SHP77 (cell line): ENCODE results near the gene KRTAP12-4.
"Not testable (repeated sequence)": the region's sequence is repeated elsewhere in the genome, so short reads cannot be mapped to it uniquely, and the experiment has no call there.

Source experiments
- DNase-seq, 2 experiments: peaks; one replicate each; lab custom pipeline; 2025; lab: John Stamatoyannopoulos, UW

Gene KRTAP12-4

DNA sequence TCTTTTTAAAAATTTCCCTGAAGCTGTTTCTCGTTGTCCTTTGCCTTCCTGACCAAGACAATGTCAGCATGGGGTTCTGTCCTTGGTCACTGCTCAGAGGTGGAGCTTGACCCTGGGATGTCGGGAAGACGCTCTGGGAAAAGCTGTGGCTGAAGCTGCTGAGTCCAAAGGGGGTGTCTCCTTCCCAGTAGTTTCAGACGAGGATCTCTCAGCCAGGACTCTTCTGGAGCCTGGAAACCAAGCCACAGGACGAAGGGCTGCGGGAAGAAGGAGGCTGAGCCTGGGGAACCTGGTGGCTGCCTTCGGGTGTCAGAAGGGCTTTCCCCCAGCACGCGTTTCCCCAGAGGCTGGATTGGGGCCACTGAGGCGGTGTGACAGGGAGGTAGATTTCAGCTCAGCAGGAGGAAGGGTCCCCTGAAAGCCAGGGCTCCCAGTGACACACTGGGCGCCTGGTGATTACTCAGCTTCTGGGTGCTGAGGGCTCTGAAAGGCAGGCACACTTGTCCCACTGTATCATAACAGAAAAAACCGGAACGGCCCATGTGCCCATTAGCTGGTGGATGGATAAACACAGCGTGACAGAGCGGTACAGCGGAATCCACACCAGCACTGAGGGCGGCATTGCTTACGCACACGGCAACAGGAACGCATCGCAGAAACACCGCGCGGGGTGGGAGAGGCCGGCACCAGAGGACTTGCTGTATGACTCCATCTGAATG, 32.5 kb upstream of the KRTAP12-4 start:
- DNase-seq: no peak

- peak in 1 of 2 experiments; percentile 9 for DNase-seq
These were observed 31.7 kb upstream of the KRTAP12-4 start for GRCh38 chr21:44686000-44686781.

GRCh38 chr21:44685050-44685449, 30.6 kb upstream of the KRTAP12-4 start:
- DNase-seq: not testable (repeated sequence)

- DNase-seq: no peak
These were observed 30.0 kb upstream of the KRTAP12-4 start for GRCh38 chr21:44684483-44684882.

- no peak for DNase-seq
These were observed 29.6 kb upstream of the KRTAP12-4 start for GRCh38 chr21:44684077-44684476.

GRCh38 chr21:44682580-44683151, 28.2 kb upstream of the KRTAP12-4 start:
- no peak for DNase-seq

DNA sequence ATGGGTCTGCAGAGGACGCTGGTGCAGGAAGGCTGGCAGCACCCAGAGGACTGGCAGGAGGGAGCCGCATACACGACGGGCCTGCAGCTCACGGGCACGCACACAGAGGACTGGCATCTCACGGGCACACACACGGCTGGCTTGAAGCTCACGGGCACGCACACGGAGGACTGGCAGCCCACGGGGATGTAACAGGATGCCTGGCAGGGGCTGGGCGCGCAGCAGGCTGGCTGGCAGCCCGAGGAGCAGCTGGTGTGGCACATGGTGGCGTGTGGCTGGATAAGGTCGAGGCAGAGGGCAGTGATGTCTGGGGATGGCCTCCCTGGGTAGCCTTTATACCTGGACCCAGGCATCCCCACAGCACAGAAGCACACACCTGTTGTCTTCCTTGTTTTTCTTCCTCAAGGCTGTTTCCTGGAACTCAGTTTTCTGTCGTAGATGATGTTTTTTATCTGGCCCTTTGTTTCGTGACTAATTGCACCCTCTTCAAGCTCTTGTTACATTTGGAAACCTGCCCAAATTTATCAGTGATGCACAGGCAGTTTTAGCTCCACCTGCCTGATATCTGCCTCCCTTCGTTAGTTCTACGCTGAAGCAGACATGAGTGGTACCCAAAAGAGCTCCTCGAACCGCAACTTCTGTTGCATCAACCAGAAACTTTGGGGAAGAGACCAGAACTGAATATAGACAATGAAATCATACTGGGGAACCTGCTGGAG, 27.6 kb upstream of the KRTAP12-4 start, which contains the start of gene KRTAP12-1:
Gene KRTAP12-1 (minus strand): TSS at position 303 of the 719 bp plus-strand sequence. CDS start 40 bp downstream, at position 263.
- peak; percentile 68 to 71 for DNase-seq

DNA sequence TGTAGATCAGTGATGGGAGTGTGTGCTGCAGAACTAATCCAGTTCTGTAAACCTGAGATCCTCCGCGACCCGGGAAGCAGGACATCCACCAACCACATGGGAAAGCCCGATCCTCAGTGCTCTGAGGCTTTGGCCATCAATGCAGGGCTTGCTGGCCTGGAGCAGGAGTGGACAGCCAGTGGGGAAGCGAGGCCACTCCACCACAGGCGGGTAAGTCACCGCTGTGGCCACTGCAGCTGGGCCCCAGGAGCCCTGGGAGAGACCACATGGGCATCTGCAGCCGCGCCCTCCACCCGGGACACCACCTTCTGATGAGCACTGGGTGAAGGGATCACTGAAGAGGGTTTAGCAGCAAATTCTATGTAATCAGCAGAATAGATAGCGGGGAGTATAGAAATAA, 26.7 kb upstream of the KRTAP12-4 start:
- DNase-seq: no peak

- no peak for DNase-seq
These were observed 23.4 kb upstream of the KRTAP12-4 start for GRCh38 chr21:44677881-44678280.

- DNase-seq: no peak
These were observed 17.5 kb upstream of the KRTAP12-4 start for GRCh38 chr21:44671911-44672310.

DNA sequence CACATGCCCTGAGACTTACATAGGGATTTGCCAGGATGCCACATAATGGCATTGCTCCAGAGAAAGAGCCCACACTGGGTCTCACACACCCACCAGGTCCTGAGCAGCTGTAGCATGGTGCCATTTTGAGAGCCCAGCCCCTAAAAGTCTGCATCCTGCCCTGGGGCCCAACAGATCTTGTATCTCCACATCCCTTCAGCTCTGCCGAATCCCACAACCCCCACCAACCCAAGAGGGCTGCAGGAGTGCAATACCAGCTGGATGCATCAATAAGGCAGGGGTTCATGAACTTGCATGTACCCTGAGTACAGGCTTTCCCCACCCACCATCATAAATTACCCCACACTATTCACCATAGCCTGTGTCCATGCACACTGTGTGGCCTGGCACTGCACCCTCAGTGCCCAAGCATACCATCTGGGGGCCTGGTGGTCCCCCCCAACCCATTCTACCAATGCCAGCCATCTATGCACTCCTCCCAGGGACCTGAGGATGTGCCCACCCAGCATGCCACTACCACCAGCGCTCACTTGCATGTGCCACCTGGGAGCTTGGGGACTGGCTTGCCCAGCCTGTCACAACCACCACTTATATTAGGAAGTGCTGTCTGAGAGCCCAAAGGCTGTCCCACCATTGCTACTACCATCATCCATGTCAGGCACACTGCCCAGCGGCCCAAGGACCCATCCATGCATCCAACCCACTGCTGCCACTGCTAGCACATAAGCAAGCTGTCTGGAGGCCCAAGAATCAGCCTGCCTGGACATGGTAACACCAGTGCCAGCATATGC, 16.4 kb upstream of the KRTAP12-4 start:
- no peak for DNase-seq

DNA sequence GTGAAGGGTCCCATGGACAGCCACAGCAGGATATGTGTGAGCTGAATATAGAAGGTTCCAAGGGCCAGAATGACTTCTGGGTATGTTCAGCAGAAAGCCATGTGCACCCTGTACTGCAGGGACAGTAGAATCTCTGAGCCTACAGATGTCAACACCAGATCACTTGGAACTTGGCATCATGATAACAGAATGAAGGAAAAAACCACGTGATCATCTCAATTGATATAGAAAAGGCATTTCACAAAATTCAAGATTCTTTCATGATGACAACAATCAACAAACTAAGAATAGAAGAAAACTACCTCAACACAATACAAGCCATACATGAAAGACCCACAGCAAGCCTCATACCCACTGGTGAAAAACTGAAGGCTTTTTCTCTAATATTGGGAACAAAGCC, 13.2 kb upstream of the KRTAP12-4 start:
- DNase-seq: no peak

DNA sequence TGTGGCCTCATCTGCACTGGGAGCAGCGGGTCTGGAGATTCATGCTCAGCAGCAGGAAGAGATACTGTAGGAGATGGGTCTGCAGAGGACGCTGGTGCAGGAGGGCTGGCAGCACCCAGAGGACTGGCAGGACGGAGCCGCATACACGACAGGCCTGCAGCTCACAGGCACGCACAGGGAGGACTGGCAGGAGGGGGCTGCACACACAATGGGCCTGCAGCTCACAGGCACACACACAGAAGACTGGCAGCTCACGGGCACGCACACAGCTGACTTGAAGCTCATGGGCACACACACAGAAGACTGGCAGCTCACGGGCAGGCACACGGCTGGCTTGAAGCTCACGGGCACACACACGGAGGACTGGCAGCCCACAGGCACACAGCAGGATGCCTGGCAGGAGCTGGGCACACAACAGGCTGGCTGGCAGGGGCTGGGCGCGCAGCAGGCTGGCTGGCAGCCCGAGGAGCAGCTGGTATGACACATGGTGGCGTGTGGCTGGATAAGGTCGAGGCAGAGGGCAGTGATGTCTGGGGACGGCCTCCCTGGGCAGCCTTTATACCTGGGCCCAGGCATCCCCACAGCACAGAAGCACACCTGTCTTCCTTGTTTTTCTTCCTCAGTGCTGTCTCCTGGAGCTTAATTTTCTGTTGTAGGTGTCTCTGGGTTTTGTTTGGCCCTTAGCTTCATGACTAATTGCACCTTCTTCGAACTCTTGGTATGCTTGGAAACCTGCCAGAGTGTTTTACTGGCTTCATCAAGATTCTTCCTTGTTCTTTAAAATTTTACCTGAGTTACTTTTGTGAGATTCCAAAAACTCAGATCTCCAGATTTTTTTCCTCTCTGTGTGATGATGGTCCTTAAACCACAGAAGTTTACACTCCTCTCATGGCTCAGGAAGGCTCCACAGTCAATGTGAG, 12.2 kb upstream of the KRTAP12-4 start, which contains the start of gene KRTAP12-2:
Gene KRTAP12-2 (minus strand): TSS at position 527 of the 920 bp plus-strand sequence. CDS start 41 bp downstream, at position 486.
- peak in 1 of 2 experiments; percentile 32 for DNase-seq

DNA sequence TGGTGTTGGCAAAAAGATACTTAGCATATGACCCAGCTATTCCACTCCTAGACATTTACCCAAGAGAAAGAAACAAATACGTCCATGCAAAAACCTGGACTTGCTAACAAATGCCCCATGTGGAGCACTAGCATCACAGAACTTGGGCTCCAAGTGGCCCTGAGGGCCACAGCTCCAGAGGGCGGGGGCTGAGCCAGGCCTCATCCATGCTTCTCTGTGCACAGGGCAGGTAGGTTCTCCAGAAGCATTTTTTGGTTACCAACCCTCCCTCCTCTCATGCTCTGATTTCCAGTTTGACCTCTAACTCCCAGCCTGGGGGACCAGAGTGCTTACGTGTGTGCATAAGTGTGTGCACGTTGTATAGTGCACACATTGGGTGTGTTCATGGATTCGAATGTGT, 10.2 kb upstream of the KRTAP12-4 start:
- no peak for DNase-seq

DNA sequence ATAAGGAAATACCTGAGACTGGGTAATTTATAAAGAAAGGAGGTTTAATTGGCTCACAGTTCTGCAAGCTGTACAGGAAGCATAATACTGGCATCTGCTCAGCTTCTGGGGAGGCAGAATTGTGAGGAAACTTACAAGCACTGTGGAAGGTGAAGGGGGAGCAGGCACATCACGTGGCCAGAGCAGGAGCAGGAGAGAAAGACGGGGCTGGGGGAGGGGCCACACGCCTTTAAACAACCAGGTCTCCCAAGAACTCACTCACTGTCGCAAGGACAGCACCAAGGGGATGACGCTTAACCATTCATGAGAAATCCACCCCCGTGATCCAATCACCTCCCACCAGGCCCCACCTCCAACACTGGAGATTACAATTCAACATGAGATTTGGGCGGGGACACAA, 7.1 kb upstream of the KRTAP12-4 start:
- DNase-seq: not testable (repeated sequence)

DNA sequence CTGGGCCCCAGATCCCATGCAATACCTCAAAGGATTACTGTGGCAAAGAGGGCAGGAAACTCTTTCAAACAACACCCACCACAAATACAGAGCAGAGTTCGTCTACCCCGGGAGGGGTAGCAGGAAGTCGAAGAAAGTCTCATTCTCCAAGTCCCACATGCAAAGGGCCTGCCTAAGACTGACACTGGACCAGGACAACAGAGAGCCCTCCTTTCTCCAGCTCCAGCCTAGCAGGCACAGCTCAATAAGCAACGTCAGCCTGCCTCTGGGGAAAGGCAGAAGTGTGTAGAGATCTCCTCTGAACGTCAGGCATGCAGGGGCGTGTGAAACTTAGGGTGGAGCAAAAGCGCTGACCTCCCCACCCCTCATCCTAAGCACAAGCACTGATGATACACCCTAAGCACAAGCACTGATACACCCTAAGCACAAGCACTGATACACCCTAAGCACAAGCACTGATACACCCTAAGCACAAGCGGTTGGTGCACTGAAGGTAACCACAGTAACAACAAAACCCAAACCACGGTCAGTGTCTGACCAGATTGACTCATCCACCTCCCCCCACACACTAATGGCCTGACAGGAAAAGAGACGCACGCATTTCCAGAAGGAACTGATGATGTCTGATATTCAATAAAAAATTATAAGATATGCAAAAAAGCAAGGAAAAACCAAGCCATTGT, 4.6 kb upstream of the KRTAP12-4 start:
- no peak for DNase-seq

GRCh38 chr21:44658541-44658910, 4.1 kb upstream of the KRTAP12-4 start:
- no peak for DNase-seq

GRCh38 chr21:44657635-44658540, 3.4 kb upstream of the KRTAP12-4 start, which contains the start of gene KRTAP12-3:
Gene KRTAP12-3, plus strand, starts transcription at chr21:44657932. Its CDS starts 48 bp downstream, at chr21:44657980.
- no peak for DNase-seq
